Measurements from ENCODE around the gene ADAT3. TPM values are rescaled to one million over a fixed set of nuclear protein-coding genes. Genes with fewer than 3 reads are reported as not detected.

The ADAT3 gene
- total and polyA plus RNA-seq, 2 of the 4 experiments (the other 2 are of a cell fraction): 0.36 to 2.8 TPM

- 0 out of 2 replicates have a peak, but pooled peaks have one; percentile 4 for TF ChIP-seq SMC3 (IDR thresholded peaks at IDR 0.05; ENCODE audit: low read depth, low read length)
- TF ChIP-seq CTCF (conservative IDR thresholded peaks at IDR 0.05; ENCODE audit: low read depth, low read length): peak; percentile 43
- TF ChIP-seq CHD1 (IDR thresholded peaks at IDR 0.05; ENCODE audit: low read depth, low read length): no peak
- Histone ChIP-seq H3K27ac (ENCODE audit: insufficient read depth, low read length) (no peak overlapping the region), H4K8ac (ENCODE audit: low read depth in 2 of 2, low read length in 2 of 2) (no peak overlapping the region), H3K56ac (ENCODE audit: extremely low read depth, insufficient read depth, low read length) (no peak overlapping the region), H3K4ac (ENCODE audit: low read depth, low read length) (no peak overlapping the region), H2AK5ac (ENCODE audit: low read depth, low read length) (no peak overlapping the region), H3K9me3 (ENCODE audit: control insufficient read depth, insufficient read depth, low read length) (no peaks in the 10 kb centered on the region), H3K79me1 (ENCODE audit: low read depth in 1 of 2, low read length in 2 of 2) (peaks cover under 1 to 65% of the 10 kb centered on the region in 2 experiments; a peak in 2 of 4 replicates), H3K4me3 (ENCODE audit: insufficient read depth, low read depth, low read length) (no peak overlapping the region), H2BK5ac (ENCODE audit: low read depth, low read length, poor library complexity, severe bottlenecking) (no peak overlapping the region), H3K4me2 (ENCODE audit: low read depth, low read length) (no peak overlapping the region), H3K14ac (replicated peaks; ENCODE audit: low read depth, low read length) (no peak overlapping the region), H4K20me1 (ENCODE audit: insufficient read depth, low read length) (peaks cover 82% of the 10 kb centered on the region), H2BK20ac (ENCODE audit: low read depth, low read length) (no peak overlapping the region), H3K27me3 (ENCODE audit: control insufficient read depth, insufficient read depth, low read length) (no peaks in the 10 kb centered on the region), H2BK120ac (ENCODE audit: low read depth, low read length) (no peak overlapping the region), H2AK9ac (replicated peaks; ENCODE audit: low read depth, low read length, poor library complexity) (no peak overlapping the region), H3K4me1 (ENCODE audit: control insufficient read depth, insufficient read depth, low read length) (peaks cover 8% of the 10 kb centered on the region), H3K9ac (ENCODE audit: low read depth, low read length) (no peak overlapping the region), H3K23ac (ENCODE audit: low read depth, low read length) (no peak overlapping the region), H3K18ac (ENCODE audit: low read depth, low read length) (no peak overlapping the region), H3K36me3 (ENCODE audit: control insufficient read depth, insufficient read depth, low read length) (peaks cover 7% of the 10 kb centered on the region; the same call in 1 of the 2 replicates), H3K9me1 (ENCODE audit: insufficient read depth, low read length) (no peaks in the 10 kb centered on the region), H2AFZ (replicated peaks; ENCODE audit: low read length, poor library complexity) (no peak overlapping the region), H4K5ac (ENCODE audit: low read depth, low read length) (no peak overlapping the region), H4K91ac (ENCODE audit: insufficient read depth, low read depth, low read length) (no peak overlapping the region), H2BK15ac (ENCODE audit: low read depth, low read length) (no peak overlapping the region)
- DNase-seq (no peak), ATAC-seq (ENCODE audit: low read depth) (no peak)
- 100% methylated on average over 3 of the region's 18 CpGs; no CpG with 5 or more reads in 1 of the 2 experiments for WGBS, 2 experiments (ENCODE audit: extremely low coverage in 2 of 2, insufficient read length in 1 of 2)
- dilution Hi-C loops (cut with HindIII; ENCODE audit: low sequenced_read_pairs, unreplicated experiment) (no loop called here), in situ Hi-C loops (cut with MboI; ENCODE audit: low sequenced_read_pairs) (no loop called here), intact Hi-C loops (cut with micrococcal nuclease) (no loop called here)
- CTCF ChIA-PET: no interaction called here
- BruUV-seq (replicated peaks): no TSS peak
- POLR2A ChIA-PET (ENCODE audit: unreplicated experiment): no interaction called here
Observed at GRCh38 chr19:1945899-1946298, 40.7 kb downstream of the ADAT3 start.

All from IMR-90 (cell line).